Uterus (tissue), 4 donors: ENCODE measurements around the gene HSPB9. TPM values are rescaled to one million over a fixed set of nuclear protein-coding genes. Genes with fewer than 3 reads are reported as not detected.

ENCODE experiments used
- DNase-seq, 2 donors: peaks; one replicate each; pipeline ENCODE4 v3.0.0-alpha.2; 2019 to 2020
- H3K27ac ChIP-seq, 2 donors: fragments of 200-600 bp; sonication (generic); 1 replicate in 1 of 2; 2 replicates in 1 of 2; pipeline ENCODE4 v1.5.1; 2016 to 2018
- H3K27me3 ChIP-seq, 2 donors: fragments of 200-600 bp; sonication (generic); one replicate each; pipeline ENCODE4 v1.5.1; 2018 to 2019; ENCODE audit warnings: control low read depth in 1 of 2
- H3K36me3 ChIP-seq, 2 donors: fragments of 200-600 bp; sonication (generic); one replicate each; pipeline ENCODE4 v1.5.1; 2019; ENCODE audit warnings: control low read depth in 1 of 2
- H3K4me1 ChIP-seq, 2 donors: fragments of 200-600 bp; sonication (generic); one replicate each; pipeline ENCODE4 v1.5.1; 2018 to 2019; ENCODE audit warnings: control low read depth in 1 of 2
- H3K4me3 ChIP-seq, 2 donors: fragments of 200-600 bp; sonication (generic); 1 replicate in 1 of 2; 2 replicates in 1 of 2; pipeline ENCODE4 v1.5.1; 2018 to 2019; ENCODE audit warnings: mild to moderate bottlenecking in 1 of 2
- H3K9me3 ChIP-seq, 2 donors: fragments of 200-600 bp; sonication (generic); one replicate each; pipeline ENCODE4 v1.5.1; 2019; ENCODE audit warnings: control low read depth in 1 of 2
- POLR2A ChIP-seq, 2 donors: fragments of 450-650 bp; IDR thresholded peaks; one replicate each; pipeline ENCODE4 v1.6.1; 2016; ENCODE audit warnings: antibody characterized with exemption in 2 of 2, mild to moderate bottlenecking in 1 of 2, moderate library complexity in 1 of 2
- intact Hi-C: fragments of 100-400 bp; cut with DNase I; formaldehyde crosslinking; loops from one replicate; pipeline ENCODE4 v1.15.1; 2023; ENCODE audit warnings: low total_unique reads
- total RNA-seq, 4 donors: library from RNA; depleted of rRNA in 3 of 4; stranded (reverse); fragments of >200 nt in 3 of 4; gene quantifications; one replicate each; pipeline versions ENCODE4 v1.1.0 to v1.2.4, GENCODE V29; 2014 to 2023
- TF ChIP-seq, protein P1 (sequence below), 4 experiments: fragments of 200-600 bp in 2 of 4; fragments of 450-650 bp in 2 of 4; sonication (generic) in 2 of 4; IDR thresholded peaks; one replicate each; pipeline ENCODE4 v1.5.1; 2016 to 2019; ENCODE audit warnings: antibody characterized with exemption in 4 of 4, mild to moderate bottlenecking in 2 of 4, moderate library complexity in 1 of 4
- donor health status: DM: yes; HTN: yes; CAD: no.

The HSPB9 gene
- total RNA-seq, 4 donors from 2014 or later, result 0.28 TPM; not detected in 3

DNA sequence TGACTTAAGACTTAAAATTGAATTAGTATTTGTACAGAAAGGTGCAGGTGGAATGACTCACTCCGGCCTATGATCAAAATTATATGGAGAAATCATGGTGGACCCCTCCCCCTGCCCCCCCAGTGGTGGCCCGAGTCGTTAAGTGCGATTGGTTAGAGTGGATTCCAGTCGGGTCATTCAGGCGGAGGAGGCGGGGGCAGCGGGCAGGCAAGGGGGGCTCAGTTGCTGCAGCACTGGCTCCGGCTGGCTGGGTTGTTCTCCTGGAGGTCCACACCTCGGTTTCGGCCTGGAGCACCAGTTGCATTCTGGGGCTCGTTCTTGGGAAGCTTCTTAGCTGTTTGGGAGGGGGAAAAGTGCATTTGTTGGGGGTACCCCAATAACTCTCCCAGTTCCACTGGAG lies 3.0 kb downstream of the HSPB9 start:
- no peaks in the 10 kb centered on the region for H3K27me3 ChIP-seq
- intact Hi-C loops, result no loop called here
- TF ChIP-seq, protein P1, sequence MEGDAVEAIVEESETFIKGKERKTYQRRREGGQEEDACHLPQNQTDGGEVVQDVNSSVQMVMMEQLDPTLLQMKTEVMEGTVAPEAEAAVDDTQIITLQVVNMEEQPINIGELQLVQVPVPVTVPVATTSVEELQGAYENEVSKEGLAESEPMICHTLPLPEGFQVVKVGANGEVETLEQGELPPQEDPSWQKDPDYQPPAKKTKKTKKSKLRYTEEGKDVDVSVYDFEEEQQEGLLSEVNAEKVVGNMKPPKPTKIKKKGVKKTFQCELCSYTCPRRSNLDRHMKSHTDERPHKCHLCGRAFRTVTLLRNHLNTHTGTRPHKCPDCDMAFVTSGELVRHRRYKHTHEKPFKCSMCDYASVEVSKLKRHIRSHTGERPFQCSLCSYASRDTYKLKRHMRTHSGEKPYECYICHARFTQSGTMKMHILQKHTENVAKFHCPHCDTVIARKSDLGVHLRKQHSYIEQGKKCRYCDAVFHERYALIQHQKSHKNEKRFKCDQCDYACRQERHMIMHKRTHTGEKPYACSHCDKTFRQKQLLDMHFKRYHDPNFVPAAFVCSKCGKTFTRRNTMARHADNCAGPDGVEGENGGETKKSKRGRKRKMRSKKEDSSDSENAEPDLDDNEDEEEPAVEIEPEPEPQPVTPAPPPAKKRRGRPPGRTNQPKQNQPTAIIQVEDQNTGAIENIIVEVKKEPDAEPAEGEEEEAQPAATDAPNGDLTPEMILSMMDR (IDR thresholded peaks at IDR 0.05), result no peak
- no peak for TF ChIP-seq POLR2A (IDR thresholded peaks at IDR 0.05)
- H3K36me3 ChIP-seq, result no peaks in the 10 kb centered on the region
- no peak overlapping the region for H3K4me3 ChIP-seq
- H3K9me3 ChIP-seq, result no peaks in the 10 kb centered on the region
- DNase-seq, result no peak
- H3K4me1 ChIP-seq, result peaks cover 0 to 9% of the 10 kb centered on the region in 2 donors
- H3K27ac ChIP-seq, result no peak overlapping the region

DNA sequence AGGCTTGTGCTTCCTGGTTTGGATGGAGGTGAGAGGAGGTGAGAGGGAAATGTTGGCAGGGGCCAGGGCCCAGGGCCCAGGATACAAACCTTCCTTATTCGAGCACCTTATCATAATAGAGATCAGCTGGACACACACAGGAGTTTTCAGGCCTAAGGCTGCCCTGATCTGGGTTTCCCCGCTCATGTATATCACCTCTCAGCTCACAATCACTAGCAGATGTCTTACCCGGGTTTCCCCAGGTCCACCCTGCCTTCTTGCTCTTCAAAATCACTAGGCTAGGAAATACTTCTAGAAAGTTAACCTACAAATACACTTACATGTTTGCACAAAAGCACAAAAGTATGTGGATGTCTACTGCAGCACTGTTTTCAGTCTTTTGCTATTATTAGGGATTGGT lies 4.2 kb downstream of the HSPB9 start:
- DNase-seq, result no peak
- Histone ChIP-seq H3K27me3 (no peaks in the 10 kb centered on the region), H3K36me3 (no peaks in the 10 kb centered on the region), H3K9me3 (no peaks in the 10 kb centered on the region), H3K4me3 (no peak overlapping the region), H3K27ac (no peak overlapping the region), H3K4me1 (peaks cover 0 to 7% of the 10 kb centered on the region in 2 donors)
- TF ChIP-seq POLR2A (IDR thresholded peaks at IDR 0.05), result no peak
- TF ChIP-seq, protein P1 (IDR thresholded peaks at IDR 0.05), result no peak
- intact Hi-C loops, result no loop called here

DNA sequence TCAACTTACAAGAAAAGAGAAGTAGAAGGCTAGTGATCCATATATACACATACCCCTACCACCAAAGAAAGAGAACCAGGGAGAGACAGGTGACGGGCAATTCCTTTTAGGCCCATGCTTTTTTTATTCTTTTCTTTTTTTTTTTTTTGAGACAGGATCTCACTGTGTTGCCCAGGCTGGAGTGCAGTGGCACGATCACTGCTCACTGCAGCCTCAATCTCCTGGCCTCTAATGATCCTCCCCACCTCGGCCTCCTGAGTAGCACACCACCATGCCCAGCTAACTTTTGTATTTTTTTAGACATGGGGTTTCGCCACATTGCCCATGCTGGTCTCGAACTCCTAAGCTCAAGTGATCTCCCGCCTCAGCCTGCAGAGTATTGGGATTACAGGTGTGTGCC lies 4.8 kb downstream of the HSPB9 start:
- intact Hi-C loops, result no loop called here
- no peak overlapping the region for H3K4me3 ChIP-seq
- no peaks in the 10 kb centered on the region for H3K27me3 ChIP-seq
- TF ChIP-seq POLR2A (IDR thresholded peaks at IDR 0.05), result no peak
- TF ChIP-seq, protein P1 (IDR thresholded peaks at IDR 0.05), result no peak
- no peak for DNase-seq
- peaks cover 0 to 1% of the 10 kb centered on the region in 2 donors for H3K4me1 ChIP-seq
- H3K27ac ChIP-seq, result no peak overlapping the region
- H3K36me3 ChIP-seq, result no peaks in the 10 kb centered on the region
- no peaks in the 10 kb centered on the region for H3K9me3 ChIP-seq

DNA sequence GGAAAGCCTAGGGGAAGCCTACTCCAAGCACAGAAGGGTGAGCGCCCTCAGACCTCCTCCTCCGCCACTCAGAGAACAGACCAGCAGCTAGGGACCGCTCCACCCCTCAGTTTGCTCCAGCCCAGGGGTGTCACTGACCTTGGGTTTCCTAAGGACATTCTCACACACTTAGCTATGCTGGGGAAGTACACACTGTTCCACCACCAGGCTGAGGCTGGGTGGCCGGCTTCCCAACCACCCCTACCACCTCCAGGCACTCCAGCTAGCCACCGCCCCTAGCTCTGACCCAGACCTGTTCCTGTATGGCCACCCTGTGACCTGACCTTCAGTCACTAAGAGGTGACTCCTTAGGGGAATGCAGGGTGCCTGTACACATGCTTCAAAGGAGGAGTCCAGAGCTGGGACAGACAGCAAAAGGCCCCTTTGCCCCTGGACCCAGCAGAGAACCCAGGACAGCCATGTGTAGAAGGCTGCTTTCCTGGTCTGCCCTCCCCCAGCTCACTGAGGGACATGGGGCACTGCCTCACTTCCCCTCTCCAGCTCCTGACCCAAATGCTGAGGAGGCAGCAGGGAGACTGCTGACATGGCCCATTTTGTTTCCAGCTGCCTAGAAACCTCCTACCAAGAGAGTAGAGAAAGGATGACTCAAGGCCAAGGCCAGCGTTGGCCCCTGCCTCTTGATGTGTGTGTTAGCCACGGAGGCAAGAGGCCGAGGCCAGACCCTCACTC lies 6.7 kb downstream of the HSPB9 start:
- Histone ChIP-seq H3K4me3 (no peak overlapping the region), H3K9me3 (no peaks in the 10 kb centered on the region), H3K27me3 (no peaks in the 10 kb centered on the region), H3K27ac (peak overlapping the region; percentile 28 to 69), H3K4me1 (no peaks in the 10 kb centered on the region), H3K36me3 (no peaks in the 10 kb centered on the region)
- DNase-seq, result peak in 1 of 2 donors; percentile 62
- intact Hi-C loops, result no loop called here
- no peak for TF ChIP-seq POLR2A (IDR thresholded peaks at IDR 0.05)
- TF ChIP-seq, protein P1 (IDR thresholded peaks at IDR 0.05), result peak in 1 of 4 experiments; percentile 23

DNA sequence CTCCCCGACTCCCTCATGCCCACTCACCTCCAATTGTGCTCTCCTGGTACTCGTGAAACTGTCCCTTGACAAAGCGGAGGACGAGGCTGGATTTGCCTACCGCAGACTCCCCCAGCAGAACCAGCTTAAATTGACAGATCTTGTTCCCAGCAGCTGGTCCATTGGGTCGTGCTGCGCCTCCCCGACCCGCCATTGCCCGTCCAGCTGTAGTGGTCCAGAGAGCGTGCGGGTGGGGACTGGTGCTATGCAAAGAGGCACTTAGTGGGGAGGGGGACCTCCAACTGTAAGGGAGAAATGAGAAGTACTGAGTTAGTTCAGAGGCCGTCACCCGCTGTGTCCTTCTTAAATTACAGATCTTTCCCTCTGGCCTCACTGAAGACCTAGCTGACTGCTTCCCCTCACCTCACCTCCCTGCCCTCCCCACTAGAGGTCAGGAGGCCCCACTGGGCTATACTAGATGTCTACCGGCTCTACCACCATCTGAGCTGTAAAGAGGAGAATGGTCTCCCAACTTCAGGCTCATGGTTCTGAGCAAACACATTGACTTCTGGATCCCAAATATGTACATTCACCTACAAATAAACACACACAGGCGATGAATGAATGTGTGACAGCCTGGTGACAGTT lies 7.8 kb downstream of the HSPB9 start:
- Histone ChIP-seq H3K4me3 (no peak overlapping the region), H3K9me3 (no peaks in the 10 kb centered on the region), H3K4me1 (no peaks in the 10 kb centered on the region), H3K27ac (peak overlapping the region; percentile 49 to 69), H3K27me3 (no peaks in the 10 kb centered on the region), H3K36me3 (no peaks in the 10 kb centered on the region)
- no peak for TF ChIP-seq POLR2A (IDR thresholded peaks at IDR 0.05)
- TF ChIP-seq, protein P1 (IDR thresholded peaks at IDR 0.05), result no peak
- intact Hi-C loops, result no loop called here
- DNase-seq, result no peak
